DOHH2 (cell line): ENCODE results near the gene MAP4K4.

ENCODE experiments used
- EZH2phosphoT487 ChIP-seq: fragments of 200-600 bp; sonication (generic); IDR thresholded peaks from 2 replicates; pipeline ENCODE4 v1.6.1; 2017; ENCODE audit warnings: borderline replicate concordance, mild to moderate bottlenecking, antibody characterized with exemption, low read length, moderate library complexity, mixed read lengths
- TF ChIP-seq, protein P1 (sequence below): fragments of 200-600 bp; sonication (generic); IDR thresholded peaks from one replicate; pipeline ENCODE4 v1.5.1; 2014; ENCODE audit warnings: antibody characterized with exemption, mild to moderate bottlenecking, low read depth, low read length; ENCODE audit not compliant: poor library complexity, severe bottlenecking

DNA sequence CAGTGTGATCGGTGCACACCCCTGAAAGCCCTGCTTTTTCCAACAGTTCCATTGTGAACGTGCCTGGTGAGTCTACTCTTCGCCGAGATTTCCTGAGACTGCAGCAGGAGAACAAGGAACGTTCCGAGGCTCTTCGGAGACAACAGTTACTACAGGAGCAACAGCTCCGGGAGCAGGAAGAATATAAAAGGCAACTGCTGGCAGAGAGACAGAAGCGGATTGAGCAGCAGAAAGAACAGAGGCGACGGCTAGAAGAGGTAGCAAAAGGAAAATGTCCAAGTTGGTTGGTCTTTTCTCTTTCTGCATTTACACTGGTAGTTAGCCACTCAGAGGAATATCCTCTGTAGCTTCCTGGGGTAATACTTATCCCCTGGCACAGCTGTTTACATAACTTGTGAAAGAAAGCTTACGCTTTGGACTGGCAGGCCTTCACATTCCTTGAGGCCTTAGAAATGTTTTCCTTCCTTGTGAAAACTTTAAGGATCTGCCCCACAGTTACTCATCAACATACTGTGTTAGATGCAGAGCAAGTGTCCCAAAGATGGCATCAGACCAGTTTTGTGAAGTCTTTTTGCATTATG is 146.6 kb downstream of the MAP4K4 start:
- TF ChIP-seq, protein P1, sequence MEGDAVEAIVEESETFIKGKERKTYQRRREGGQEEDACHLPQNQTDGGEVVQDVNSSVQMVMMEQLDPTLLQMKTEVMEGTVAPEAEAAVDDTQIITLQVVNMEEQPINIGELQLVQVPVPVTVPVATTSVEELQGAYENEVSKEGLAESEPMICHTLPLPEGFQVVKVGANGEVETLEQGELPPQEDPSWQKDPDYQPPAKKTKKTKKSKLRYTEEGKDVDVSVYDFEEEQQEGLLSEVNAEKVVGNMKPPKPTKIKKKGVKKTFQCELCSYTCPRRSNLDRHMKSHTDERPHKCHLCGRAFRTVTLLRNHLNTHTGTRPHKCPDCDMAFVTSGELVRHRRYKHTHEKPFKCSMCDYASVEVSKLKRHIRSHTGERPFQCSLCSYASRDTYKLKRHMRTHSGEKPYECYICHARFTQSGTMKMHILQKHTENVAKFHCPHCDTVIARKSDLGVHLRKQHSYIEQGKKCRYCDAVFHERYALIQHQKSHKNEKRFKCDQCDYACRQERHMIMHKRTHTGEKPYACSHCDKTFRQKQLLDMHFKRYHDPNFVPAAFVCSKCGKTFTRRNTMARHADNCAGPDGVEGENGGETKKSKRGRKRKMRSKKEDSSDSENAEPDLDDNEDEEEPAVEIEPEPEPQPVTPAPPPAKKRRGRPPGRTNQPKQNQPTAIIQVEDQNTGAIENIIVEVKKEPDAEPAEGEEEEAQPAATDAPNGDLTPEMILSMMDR = no peak
- no peak for TF ChIP-seq EZH2phosphoT487
